GM12865 (cell line): ENCODE measurements around the gene KRT17.

ENCODE experiments used
- DNase-seq: peaks from one replicate; pipeline ENCODE4 v3.0.0; 2010; ENCODE audit warnings: low read depth
- H3K4me3 ChIP-seq: 2 replicates; pipeline ENCODE4 v1.5.1; 2011; ENCODE audit warnings: mild to moderate bottlenecking, low read depth, low read length, control low read depth
- TF ChIP-seq, protein P1 (sequence below): IDR thresholded peaks from 2 replicates; pipeline ENCODE4 v1.5.1; 2011; ENCODE audit warnings: low read length, control low read depth, low read depth, inconsistent platforms; ENCODE audit not compliant: insufficient read depth; ENCODE audit errors: missing control alignments

The KRT17 gene

DNA sequence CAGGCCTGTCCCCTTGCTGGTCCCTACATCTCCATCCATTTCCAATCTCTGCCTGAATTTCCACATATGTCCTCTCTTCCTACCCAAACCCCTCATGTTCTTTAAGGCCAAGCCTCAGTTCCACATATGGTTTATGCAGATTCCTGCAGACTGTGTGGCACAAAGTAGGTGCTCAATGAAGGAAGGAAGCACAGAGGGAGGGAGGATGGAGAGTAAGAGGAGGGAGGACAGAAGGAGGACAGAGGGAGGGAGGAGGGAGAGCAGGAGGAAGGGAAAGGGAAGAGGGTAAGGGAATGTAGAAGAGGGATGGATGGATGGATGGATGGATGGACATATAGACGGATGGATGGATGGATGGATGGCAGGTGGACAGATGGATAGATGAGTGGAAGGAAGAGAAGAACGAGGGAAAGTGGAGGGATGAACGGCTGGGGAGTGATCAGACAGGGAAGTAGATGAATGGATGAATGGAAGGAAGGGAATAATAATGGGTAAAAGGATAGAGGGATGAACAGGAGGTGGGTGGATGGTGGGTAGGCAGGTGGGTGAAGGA, 29.9 kb downstream of the KRT17 start:
- TF ChIP-seq, protein P1, sequence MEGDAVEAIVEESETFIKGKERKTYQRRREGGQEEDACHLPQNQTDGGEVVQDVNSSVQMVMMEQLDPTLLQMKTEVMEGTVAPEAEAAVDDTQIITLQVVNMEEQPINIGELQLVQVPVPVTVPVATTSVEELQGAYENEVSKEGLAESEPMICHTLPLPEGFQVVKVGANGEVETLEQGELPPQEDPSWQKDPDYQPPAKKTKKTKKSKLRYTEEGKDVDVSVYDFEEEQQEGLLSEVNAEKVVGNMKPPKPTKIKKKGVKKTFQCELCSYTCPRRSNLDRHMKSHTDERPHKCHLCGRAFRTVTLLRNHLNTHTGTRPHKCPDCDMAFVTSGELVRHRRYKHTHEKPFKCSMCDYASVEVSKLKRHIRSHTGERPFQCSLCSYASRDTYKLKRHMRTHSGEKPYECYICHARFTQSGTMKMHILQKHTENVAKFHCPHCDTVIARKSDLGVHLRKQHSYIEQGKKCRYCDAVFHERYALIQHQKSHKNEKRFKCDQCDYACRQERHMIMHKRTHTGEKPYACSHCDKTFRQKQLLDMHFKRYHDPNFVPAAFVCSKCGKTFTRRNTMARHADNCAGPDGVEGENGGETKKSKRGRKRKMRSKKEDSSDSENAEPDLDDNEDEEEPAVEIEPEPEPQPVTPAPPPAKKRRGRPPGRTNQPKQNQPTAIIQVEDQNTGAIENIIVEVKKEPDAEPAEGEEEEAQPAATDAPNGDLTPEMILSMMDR = no peak
- no peak for DNase-seq
- no peak overlapping the region for H3K4me3 ChIP-seq

DNA sequence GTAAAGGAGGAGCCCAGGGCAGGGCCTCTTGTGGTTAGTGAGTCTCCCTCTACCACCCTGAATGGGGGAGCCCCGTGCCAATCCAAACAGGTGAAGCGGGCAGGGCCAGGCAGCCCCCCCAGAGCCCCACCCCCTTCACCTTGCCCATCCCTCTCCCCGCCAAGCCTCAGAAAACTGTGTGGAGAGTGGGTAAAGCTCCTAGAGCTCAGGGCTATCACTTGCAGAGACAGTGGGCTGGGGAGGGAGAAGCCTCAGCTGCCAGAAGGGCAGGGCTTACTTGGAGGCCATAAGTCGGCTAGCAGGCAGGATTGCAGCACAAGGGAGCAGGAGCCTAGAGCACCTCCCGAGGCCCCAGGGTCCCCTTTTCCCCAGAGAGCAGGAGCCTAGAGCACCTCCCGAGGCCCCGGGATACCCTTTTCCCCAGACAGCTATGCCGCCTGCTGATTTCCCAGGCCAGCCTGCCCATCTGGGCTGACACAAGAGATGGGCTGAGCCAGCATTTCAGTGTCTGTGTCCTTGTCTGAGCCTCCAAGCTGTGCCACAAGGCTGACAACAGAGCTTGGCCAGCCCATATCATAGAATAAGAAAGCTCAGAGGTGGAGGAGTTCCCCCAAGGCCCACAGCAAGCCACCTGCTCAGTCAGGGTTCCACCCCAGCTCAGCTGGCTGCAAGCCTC, 30.9 kb downstream of the KRT17 start:
- TF ChIP-seq, protein P1 = no peak
- H3K4me3 ChIP-seq = no peak overlapping the region
- peak; percentile 24 for DNase-seq

DNA sequence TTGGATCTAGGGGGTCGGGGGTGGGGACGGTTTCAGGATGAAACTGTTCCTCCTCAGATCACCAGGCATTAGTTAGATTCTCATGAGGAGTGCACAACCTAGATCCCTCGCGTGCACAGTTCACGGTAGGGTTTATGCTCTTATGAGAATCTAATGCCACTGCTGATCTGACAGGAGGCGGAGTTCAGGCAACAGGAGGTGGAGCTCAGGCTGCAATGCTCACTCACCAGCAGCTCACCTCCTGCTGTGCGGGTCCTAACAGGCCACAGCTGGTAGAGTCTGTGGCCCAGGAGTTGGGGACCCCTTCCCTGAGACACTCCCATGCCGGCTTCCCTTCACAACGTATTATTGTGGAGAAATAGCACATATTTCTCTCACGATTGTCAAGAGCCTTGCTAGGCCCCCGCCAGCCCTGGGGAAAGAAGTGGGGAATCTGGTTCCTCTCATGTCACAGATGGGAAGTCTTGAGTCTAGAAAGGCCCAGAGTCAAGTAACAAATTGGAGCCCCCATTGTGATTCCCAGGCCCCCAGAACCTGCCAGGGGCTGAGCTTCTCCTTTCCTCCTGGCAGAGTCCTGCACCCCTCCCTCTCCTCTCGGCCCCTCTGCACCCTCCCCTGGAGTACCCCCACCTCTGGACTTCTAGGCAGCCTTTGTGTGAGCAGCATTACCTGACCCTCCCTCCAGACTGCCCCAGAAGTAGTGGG, 31.6 kb downstream of the KRT17 start:
- no peak overlapping the region for H3K4me3 ChIP-seq
- TF ChIP-seq, protein P1 = no peak
- DNase-seq = no peak

DNA sequence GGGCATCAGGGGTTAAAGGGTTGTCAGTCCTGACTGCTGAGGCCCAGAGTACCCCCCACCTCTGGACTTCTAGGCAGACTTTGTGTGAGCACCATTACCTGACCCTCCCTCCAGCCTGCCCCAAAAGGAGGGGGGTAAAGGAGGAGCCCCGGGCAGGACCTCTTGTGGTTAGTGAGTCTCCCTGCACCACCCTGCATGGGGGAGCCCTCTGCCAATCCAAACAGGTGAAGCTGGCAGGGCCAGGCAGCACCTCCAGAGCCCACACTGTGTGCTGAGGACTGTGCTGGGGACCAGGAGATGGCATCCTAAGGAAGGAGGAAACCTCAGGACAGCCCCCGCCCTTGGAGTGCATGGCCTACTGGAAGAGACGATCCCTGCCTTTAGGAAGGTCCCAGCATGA, 35.1 kb downstream of the KRT17 start:
- TF ChIP-seq, protein P1 = no peak
- no peak overlapping the region for H3K4me3 ChIP-seq
- no peak for DNase-seq

GRCh38 chr17:41588126-41588810, 36.1 kb downstream of the KRT17 start:
- H3K4me3 ChIP-seq = no peak overlapping the region
- TF ChIP-seq, protein P1 = no peak
- DNase-seq = no peak

GRCh38 chr17:41586863-41587495, 37.4 kb downstream of the KRT17 start, which contains the start of gene KRT14:
KRT14 (minus strand) TSS chr17:41586895; CDS start chr17:41586834, 61 bp downstream.
- no peak for DNase-seq
- H3K4me3 ChIP-seq = no peak within 1 kb of the TSS
- TF ChIP-seq, protein P1 = no peak
